VCaP (cell line): ENCODE results near the gene RIPK1.
A peak's percentile ranks its signal among the peaks of the same experiment; 100 is the strongest.
"Not testable (repeated sequence)": the region's sequence is repeated elsewhere in the genome, so short reads cannot be mapped to it uniquely, and the experiment has no call there.

Experiments
- H3K27ac ChIP-seq: fragments of 450-650 bp; 2 replicates; pipeline ENCODE4 v1.5.1; 2017
- CTCF ChIP-seq: fragments of 450-650 bp; conservative IDR thresholded peaks from 2 replicates; pipeline ENCODE4 v1.5.1; 2017; ENCODE audit warnings: mild to moderate bottlenecking, moderate library complexity

The RIPK1 gene

GRCh38 chr6:3026791-3027626 is 41.3 kb upstream of the RIPK1 start:
- no peak overlapping the region for H3K27ac ChIP-seq
- no peak for TF ChIP-seq CTCF

GRCh38 chr6:3028156-3028555 is 40.1 kb upstream of the RIPK1 start:
- H3K27ac ChIP-seq = not testable (repeated sequence)

- H3K27ac ChIP-seq = no peak overlapping the region
- peak; percentile 22; the same call in 1 of the 2 replicates for TF ChIP-seq CTCF
Observed at GRCh38 chr6:3031857-3032640, 36.2 kb upstream of the RIPK1 start.

GRCh38 chr6:3032986-3033385 is 35.3 kb upstream of the RIPK1 start:
- TF ChIP-seq CTCF = no peak
- no peak overlapping the region for H3K27ac ChIP-seq

- no peak for TF ChIP-seq CTCF
- no peak overlapping the region for H3K27ac ChIP-seq
Observed at GRCh38 chr6:3033652-3034051, 34.6 kb upstream of the RIPK1 start.

GRCh38 chr6:3035397-3035796 is 32.9 kb upstream of the RIPK1 start:
- TF ChIP-seq CTCF = no peak
- no peak overlapping the region for H3K27ac ChIP-seq

- no peak for TF ChIP-seq CTCF
- no peak overlapping the region for H3K27ac ChIP-seq
Observed at GRCh38 chr6:3036861-3037637, 31.2 kb upstream of the RIPK1 start.
